K562 (cell line): ENCODE data around the gene RBMX. TPM values are rescaled to one million over a fixed set of nuclear protein-coding genes. Genes with fewer than 3 reads are reported as not detected.

Experiments used
- ATAC-seq: fragments of 200-7000 bp; cut with Tn5 transposase; 3 replicates; pipeline ENCODE4 v1.9.1; 2020; ENCODE audit warnings: moderate library complexity
- BruUV-seq: library from RNA; stranded (reverse); fragments of 400-500 nt; replicated peaks from 2 replicates; lab custom pipeline; 2021; lab: Mats Ljungman, UMichigan
- CTCF ChIA-PET: fragments of 300-600 bp; formaldehyde crosslinking; extraction: SDS; loops from one replicate; lab custom pipeline; 2021; ENCODE audit warnings: low intra/inter-chr PET ratio; lab: Yijun Ruan, JAX
- POLR2A ChIA-PET: fragments of 300-600, 350-650 bp; sonication (Branson Sonifier 250); formaldehyde crosslinking; extraction: SDS; loops from one replicate; lab custom pipeline; 2021; ENCODE audit warnings: antibody characterized with exemption, inconsistent platforms; lab: Yijun Ruan, JAX
- DNase-seq, 4 experiments: peaks; one replicate each; pipeline versions ENCODE4 v3.0.0 to v3.0.0-alpha.2; 2011 to 2018; ENCODE audit warnings: low spot score in 3 of 4, mixed read lengths in 3 of 4; ENCODE audit errors: extremely low read depth in 1 of 4
- FAIRE-seq: peaks from 2 replicates; lab custom pipeline; 2011; peaks lifted over from hg19 to GRCh38; lab: Jason Lieb, UNC
- H2AFZ ChIP-seq: 2 replicates; pipeline ENCODE4 v1.6.0; 2011; ENCODE audit warnings: low read depth, low read length, control low read depth, inconsistent platforms
- H3K27ac ChIP-seq: fragments of 200-600 bp; 3 replicates; pipeline ENCODE4 v1.8.0; 2011; ENCODE audit warnings: low read depth, mild to moderate bottlenecking, control low read depth, inconsistent platforms, low read length, moderate library complexity, mixed read lengths; ENCODE audit errors: extremely low read depth
- H3K27me3 ChIP-seq, 2 experiments: fragments of 300-600 bp in 1 of 2; 2 replicates in 1 of 2; 3 replicates in 1 of 2; pipeline versions ENCODE4 v1.6.0 to v1.8.0; 2011; ENCODE audit warnings: inconsistent platforms in 2 of 2, low read length in 2 of 2, mild to moderate bottlenecking in 1 of 2, mixed read lengths in 1 of 2, moderate library complexity in 1 of 2; ENCODE audit not compliant: control insufficient read depth in 2 of 2, insufficient read depth in 2 of 2
- H3K36me3 ChIP-seq: fragments of 300-600 bp; 3 replicates; pipeline ENCODE4 v1.8.0; 2011; ENCODE audit warnings: mild to moderate bottlenecking, low read length, inconsistent platforms; ENCODE audit not compliant: control insufficient read depth, insufficient read depth
- H3K4me1 ChIP-seq, 2 experiments: fragments of 200-600 bp in 1 of 2; replicated peaks in 1 of 2; 2 replicates in 1 of 2; 3 replicates in 1 of 2; pipeline versions ENCODE4 v1.5.1 to v1.8.0; 2011; ENCODE audit warnings: inconsistent platforms in 2 of 2, low read length in 2 of 2, mild to moderate bottlenecking in 1 of 2, mixed read lengths in 1 of 2, moderate library complexity in 1 of 2; ENCODE audit not compliant: control insufficient read depth in 2 of 2, insufficient read depth in 2 of 2
- H3K4me2 ChIP-seq: 2 replicates; pipeline ENCODE4 v1.6.1; 2011; ENCODE audit warnings: low read length, control low read depth, inconsistent platforms, mixed read lengths; ENCODE audit not compliant: insufficient read depth
- H3K4me3 ChIP-seq: fragments of 200-600 bp; sonication (generic), shearing (Covaris generic); 2 replicates; pipeline ENCODE4 v1.5.1; 2016; ENCODE audit warnings: control low read depth, inconsistent platforms
- H3K79me2 ChIP-seq: fragments of 200-600 bp; 3 replicates; pipeline ENCODE4 v1.8.0; 2011; ENCODE audit warnings: low read length, inconsistent platforms; ENCODE audit not compliant: control insufficient read depth, insufficient read depth
- H3K9ac ChIP-seq, 2 experiments: 2 replicates each; pipeline versions ENCODE4 v1.6.0 to v1.6.1; 2011; ENCODE audit warnings: low read depth in 2 of 2, low read length in 2 of 2, control low read depth in 1 of 2, inconsistent platforms in 1 of 2, mild to moderate bottlenecking in 1 of 2, mixed read lengths in 1 of 2; ENCODE audit not compliant: insufficient read depth in 1 of 2
- H3K9me1 ChIP-seq: one replicate; pipeline ENCODE4 v1.6.0; 2011; ENCODE audit warnings: inconsistent platforms, mild to moderate bottlenecking, low read length, moderate library complexity; ENCODE audit not compliant: control insufficient read depth, insufficient read depth
- H3K9me3 ChIP-seq: replicated peaks from 2 replicates; pipeline ENCODE4 v1.5.1; 2011; ENCODE audit warnings: low read depth, low read length, inconsistent platforms; ENCODE audit not compliant: control insufficient read depth, insufficient read depth
- H4K20me1 ChIP-seq: replicated peaks from 2 replicates; pipeline ENCODE4 v1.6.1; 2011; ENCODE audit warnings: low read length, inconsistent platforms, mixed read lengths; ENCODE audit not compliant: control insufficient read depth, insufficient read depth
- ARID1B ChIP-seq: fragments of 450-650 bp; IDR thresholded peaks from 2 replicates; pipeline ENCODE4 v1.6.1; 2016; ENCODE audit warnings: antibody characterized with exemption, mild to moderate bottlenecking, inconsistent platforms
- COPS2 ChIP-seq: fragments of 450-650 bp; conservative IDR thresholded peaks from 2 replicates; pipeline ENCODE4 v1.6.1; 2016; ENCODE audit warnings: mild to moderate bottlenecking, moderate library complexity
- DMBX1 ChIP-seq: fragments of 250-450 bp; sonication (Bioruptor Pico); IDR thresholded peaks from 2 replicates; pipeline ENCODE4 v1.8.0; 2022; ENCODE audit warnings: inconsistent platforms, mild to moderate bottlenecking, moderate library complexity, borderline replicate concordance
- DNMT1 ChIP-seq: fragments of 450-650 bp; IDR thresholded peaks from 2 replicates; pipeline ENCODE4 v1.6.1; 2016; ENCODE audit warnings: antibody characterized with exemption, mild to moderate bottlenecking
- HDAC1 ChIP-seq, 2 experiments: fragments of 450-650 bp; IDR thresholded peaks; 2 replicates each; pipeline ENCODE4 v1.6.1; 2016 to 2017; ENCODE audit warnings: inconsistent platforms in 1 of 2, mild to moderate bottlenecking in 1 of 2, moderate library complexity in 1 of 2
- HMG20A ChIP-seq: fragments of 450-650 bp; formaldehyde crosslinking; conservative IDR thresholded peaks from 2 replicates; pipeline ENCODE4 v1.4.0; 2020; ENCODE audit warnings: mild to moderate bottlenecking, mixed read lengths
- ILF3 ChIP-seq: fragments of 450-650 bp; IDR thresholded peaks from 2 replicates; pipeline ENCODE4 v1.6.1; 2018; ENCODE audit warnings: antibody characterized with exemption, mild to moderate bottlenecking, moderate library complexity, borderline replicate concordance
- LARP7 ChIP-seq: fragments of 450-650 bp; IDR thresholded peaks from 2 replicates; pipeline ENCODE4 v1.6.1; 2016
- MTA2 ChIP-seq: fragments of 450-650 bp; IDR thresholded peaks from 2 replicates; pipeline ENCODE4 v1.6.1; 2016; ENCODE audit warnings: low read depth
- SMARCB1 ChIP-seq: IDR thresholded peaks from 2 replicates; pipeline ENCODE4 v1.6.1; 2011; ENCODE audit warnings: improper control_type of control experiment, low read depth; ENCODE audit not compliant: insufficient read length
- SMARCE1 ChIP-seq: fragments of 450-650 bp; IDR thresholded peaks from 2 replicates; pipeline ENCODE4 v1.7.1; 2016; ENCODE audit warnings: mild to moderate bottlenecking
- SUPT5H ChIP-seq: fragments of 450-650 bp; IDR thresholded peaks from 2 replicates; pipeline ENCODE4 v1.6.1; 2016
- TAF7 ChIP-seq: fragments of 450-650 bp; IDR thresholded peaks from 2 replicates; pipeline ENCODE4 v1.6.1; 2016; ENCODE audit warnings: missing genetic modification characterization, missing compliant biosample characterization
- TAL1 ChIP-seq: fragments of 450-650 bp; IDR thresholded peaks from 2 replicates; pipeline ENCODE4 v1.6.1; 2016; ENCODE audit warnings: mild to moderate bottlenecking
- TARDBP ChIP-seq: fragments of 450-650 bp; IDR thresholded peaks from 2 replicates; pipeline ENCODE4 v1.6.1; 2016
- THRAP3 ChIP-seq: fragments of 450-650 bp; IDR thresholded peaks from 2 replicates; pipeline ENCODE4 v1.6.1; 2016; ENCODE audit warnings: mild to moderate bottlenecking, inconsistent platforms, borderline replicate concordance
- ZNF146 ChIP-seq: IDR thresholded peaks from one replicate; pipeline ENCODE4 v1.6.1; 2018; ENCODE audit warnings: missing compliant biosample characterization; ENCODE audit not compliant: unreplicated experiment
- ZNF444 ChIP-seq: fragments of 250-450 bp; sonication (Bioruptor Pico); IDR thresholded peaks from 2 replicates; pipeline ENCODE4 v1.4.0; 2020; ENCODE audit warnings: mild to moderate bottlenecking, moderate library complexity
- ZSCAN32 ChIP-seq: fragments of 450-650 bp; formaldehyde crosslinking; IDR thresholded peaks from 2 replicates; pipeline ENCODE4 v1.4.0; 2020; ENCODE audit warnings: mild to moderate bottlenecking, moderate library complexity
- WGBS: fragments of 100-300 bp; shearing (Covaris generic); methylation state at CpG from one replicate; pipeline ENCODE4 v1.1.6; 2016; ENCODE audit warnings: low coverage, mixed read lengths; ENCODE audit not compliant: insufficient coverage; ENCODE audit errors: missing lambda C conversion rate; 5-methylcytosine and 5-hydroxymethylcytosine counted together
- in situ Hi-C: fragments of 300-500 bp; cut with MboI; formaldehyde crosslinking; loops from 4 replicates; pipeline ENCODE4 v1.15.0; 2018; ENCODE audit warnings: inconsistent platforms, mixed read lengths
- intact Hi-C: fragments of 100-400 bp; cut with micrococcal nuclease; formaldehyde crosslinking; loops from 2 replicates; pipeline ENCODE4 v1.14.2; 2022
- polyA plus RNA-seq, 8 experiments: library from polyadenylated mRNA; depleted of rRNA in 4 of 8; stranded (reverse) in 5 of 8; unstranded in 3 of 8; fragments of >200 nt; fragmentation: Nextera tagmentation in 2 of 8; fragmentation: Illumina TruSeq in 1 of 8; extraction: Ambion mirVana in 2 of 8; extraction: Trizol in 1 of 8; gene quantifications; 2 replicates each; pipeline versions ENCODE4 v1.2.1 to v1.2.3, GENCODE V29; 2011 to 2014; ENCODE audit warnings: inconsistent platforms in 1 of 8, missing spikeins in 1 of 8
- total RNA-seq, 7 experiments: library from RNA; depleted of rRNA in 6 of 7; stranded (reverse); fragments of >200 nt in 6 of 7; fragmentation: Illumina TruSeq in 2 of 7; extraction: Trizol in 2 of 7; gene quantifications; 2 replicates each; pipeline versions ENCODE4 v1.2.1 to v1.2.3, GENCODE V29; 2011 to 2021; ENCODE audit warnings: low replicate concordance in 1 of 7
- TF ChIP-seq, protein P1 (sequence below): fragments of 450-650 bp; conservative IDR thresholded peaks from 2 replicates; pipeline ENCODE4 v1.6.1; 2016; ENCODE audit warnings: missing genetic modification characterization, low read depth, mild to moderate bottlenecking, control low read depth, missing compliant biosample characterization
- TF ChIP-seq, protein P2 (sequence below), 2 experiments: fragments of 450-650 bp; IDR thresholded peaks; 2 replicates each; pipeline ENCODE4 v1.6.1; 2016

RBMX gene
- total and polyA plus RNA-seq, 9 of the 15 experiments (the other 6 are each of a cell fraction or from before 2014, with no cell fraction given): 405 to 671 (median 540) TPM

DNA sequence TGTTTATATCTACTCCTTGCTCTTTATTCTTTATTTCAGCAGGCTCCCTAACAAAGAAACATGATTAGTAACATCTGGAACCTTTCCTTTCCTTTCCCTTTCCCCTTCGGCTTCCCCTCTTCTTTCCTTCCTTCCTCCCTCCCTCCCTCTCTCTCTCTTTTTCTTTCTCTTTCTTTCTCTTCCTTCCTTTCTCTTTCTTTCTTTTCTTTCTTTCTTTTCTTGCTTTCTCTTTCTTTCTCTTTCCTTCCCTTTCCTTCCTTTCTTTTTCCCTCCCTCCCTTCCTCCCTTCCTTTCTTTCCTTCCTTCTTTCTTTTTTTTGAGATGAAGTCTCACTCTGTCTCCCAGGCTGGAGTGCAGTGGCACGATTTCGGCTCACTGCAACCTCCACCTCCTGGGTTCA is 30.7 kb upstream of the RBMX start:
- FAIRE-seq (no peak), DNase-seq (no peak), ATAC-seq (no peak)
- intact Hi-C loops: loop anchor here (5.0 kb wide), 1 partner anchor 199 kb away; no protein-coding TSS in a partner anchor
- no peaks in the 10 kb centered on the region for H3K9me3 ChIP-seq
- peak overlapping the region; percentile 70 for H3K27ac ChIP-seq
- H3K36me3 ChIP-seq: no peaks in the 10 kb centered on the region; the same call in 2 of the 3 replicates
- 15% methylated on average over 2 of the region's 3 CpGs for WGBS
- ChIA-PET POLR2A (interaction anchor here (0.7 to 2.9 kb wide), 2 partner anchors 31 to 32 kb away, joined by 3 to 24 read pairs; partner anchors contain the start of gene RBMX), CTCF (no interaction called here)
- H3K4me2 ChIP-seq: peak overlapping the region; percentile 94
- H3K4me1 ChIP-seq: peaks cover 12 to 15% of the 10 kb centered on the region in 2 experiments
- no peaks in the 10 kb centered on the region for H3K9me1 ChIP-seq
- H3K4me3 ChIP-seq: peak overlapping the region; percentile 58
- H3K27me3 ChIP-seq: no peaks in the 10 kb centered on the region
- H4K20me1 ChIP-seq: no peaks in the 10 kb centered on the region
- peaks cover 38% of the 10 kb centered on the region for H3K79me2 ChIP-seq
- H3K9ac ChIP-seq: peak overlapping the region in 1 of 2 experiments; percentile 75; a peak in 2 of 4 replicates
- peak overlapping the region; percentile 71; the same call in 1 of the 2 replicates for H2AFZ ChIP-seq
- no TSS peak for BruUV-seq
- in situ Hi-C loops: no loop called here
- TF ChIP-seq HMG20A: no peak
- TF ChIP-seq ARID1B: peak; percentile 38; the same call in 1 of the 2 replicates
- TF ChIP-seq DMBX1 (CRISPR knock-in tag): no peak
- 0 out of 2 replicates have a peak, but pooled peaks have one; percentile 25 for TF ChIP-seq TAL1
- 0 out of 2 replicates have a peak, but pooled peaks have one; percentile 13 for TF ChIP-seq MTA2
- TF ChIP-seq HDAC1 (IDR thresholded peaks at IDR 0.05): peak in 1 of 2 experiments; percentile 62; a peak in 2 of 4 replicates
- TF ChIP-seq, protein P1, sequence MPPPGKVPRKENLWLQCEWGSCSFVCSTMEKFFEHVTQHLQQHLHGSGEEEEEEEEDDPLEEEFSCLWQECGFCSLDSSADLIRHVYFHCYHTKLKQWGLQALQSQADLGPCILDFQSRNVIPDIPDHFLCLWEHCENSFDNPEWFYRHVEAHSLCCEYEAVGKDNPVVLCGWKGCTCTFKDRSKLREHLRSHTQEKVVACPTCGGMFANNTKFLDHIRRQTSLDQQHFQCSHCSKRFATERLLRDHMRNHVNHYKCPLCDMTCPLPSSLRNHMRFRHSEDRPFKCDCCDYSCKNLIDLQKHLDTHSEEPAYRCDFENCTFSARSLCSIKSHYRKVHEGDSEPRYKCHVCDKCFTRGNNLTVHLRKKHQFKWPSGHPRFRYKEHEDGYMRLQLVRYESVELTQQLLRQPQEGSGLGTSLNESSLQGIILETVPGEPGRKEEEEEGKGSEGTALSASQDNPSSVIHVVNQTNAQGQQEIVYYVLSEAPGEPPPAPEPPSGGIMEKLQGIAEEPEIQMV (tag): 0 out of 2 replicates have a peak, but pooled peaks have one; percentile 28
- TF ChIP-seq ZSCAN32 (CRISPR knock-in tag): no peak
- TF ChIP-seq ZNF146 (CRISPR knock-in tag): no peak
- 0 out of 2 replicates have a peak, but pooled peaks have one; percentile 63 for TF ChIP-seq LARP7
- no peak for TF ChIP-seq SMARCB1
- TF ChIP-seq SUPT5H: no peak
- no peak for TF ChIP-seq ILF3
- no peak for TF ChIP-seq COPS2
- TF ChIP-seq SMARCE1: 0 out of 2 replicates have a peak, but pooled peaks have one; percentile 36
- peak; percentile 20; the same call in 1 of the 2 replicates for TF ChIP-seq TAF7
- no peak for TF ChIP-seq ZNF444
- peak; percentile 78; the same call in 1 of the 2 replicates for TF ChIP-seq THRAP3
- 0 out of 2 replicates have a peak, but pooled peaks have one; percentile 44 for TF ChIP-seq DNMT1
- TF ChIP-seq, protein P2, sequence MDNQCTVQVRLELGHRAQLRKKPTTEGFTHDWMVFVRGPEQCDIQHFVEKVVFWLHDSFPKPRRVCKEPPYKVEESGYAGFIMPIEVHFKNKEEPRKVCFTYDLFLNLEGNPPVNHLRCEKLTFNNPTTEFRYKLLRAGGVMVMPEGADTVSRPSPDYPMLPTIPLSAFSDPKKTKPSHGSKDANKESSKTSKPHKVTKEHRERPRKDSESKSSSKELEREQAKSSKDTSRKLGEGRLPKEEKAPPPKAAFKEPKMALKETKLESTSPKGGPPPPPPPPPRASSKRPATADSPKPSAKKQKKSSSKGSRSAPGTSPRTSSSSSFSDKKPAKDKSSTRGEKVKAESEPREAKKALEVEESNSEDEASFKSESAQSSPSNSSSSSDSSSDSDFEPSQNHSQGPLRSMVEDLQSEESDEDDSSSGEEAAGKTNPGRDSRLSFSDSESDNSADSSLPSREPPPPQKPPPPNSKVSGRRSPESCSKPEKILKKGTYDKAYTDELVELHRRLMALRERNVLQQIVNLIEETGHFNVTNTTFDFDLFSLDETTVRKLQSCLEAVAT (IDR thresholded peaks at IDR 0.05): peak; percentile 66 to 81; a peak in 3 of 4 replicates
- TF ChIP-seq TARDBP: no peak
